Measurements from ENCODE around the gene HYKK. TPM values are rescaled to one million over a fixed set of nuclear protein-coding genes. Genes with fewer than 3 reads are reported as not detected.

Gene HYKK, protein sequence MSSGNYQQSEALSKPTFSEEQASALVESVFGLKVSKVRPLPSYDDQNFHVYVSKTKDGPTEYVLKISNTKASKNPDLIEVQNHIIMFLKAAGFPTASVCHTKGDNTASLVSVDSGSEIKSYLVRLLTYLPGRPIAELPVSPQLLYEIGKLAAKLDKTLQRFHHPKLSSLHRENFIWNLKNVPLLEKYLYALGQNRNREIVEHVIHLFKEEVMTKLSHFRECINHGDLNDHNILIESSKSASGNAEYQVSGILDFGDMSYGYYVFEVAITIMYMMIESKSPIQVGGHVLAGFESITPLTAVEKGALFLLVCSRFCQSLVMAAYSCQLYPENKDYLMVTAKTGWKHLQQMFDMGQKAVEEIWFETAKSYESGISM
- 8.8 TPM for total RNA-seq

DNA sequence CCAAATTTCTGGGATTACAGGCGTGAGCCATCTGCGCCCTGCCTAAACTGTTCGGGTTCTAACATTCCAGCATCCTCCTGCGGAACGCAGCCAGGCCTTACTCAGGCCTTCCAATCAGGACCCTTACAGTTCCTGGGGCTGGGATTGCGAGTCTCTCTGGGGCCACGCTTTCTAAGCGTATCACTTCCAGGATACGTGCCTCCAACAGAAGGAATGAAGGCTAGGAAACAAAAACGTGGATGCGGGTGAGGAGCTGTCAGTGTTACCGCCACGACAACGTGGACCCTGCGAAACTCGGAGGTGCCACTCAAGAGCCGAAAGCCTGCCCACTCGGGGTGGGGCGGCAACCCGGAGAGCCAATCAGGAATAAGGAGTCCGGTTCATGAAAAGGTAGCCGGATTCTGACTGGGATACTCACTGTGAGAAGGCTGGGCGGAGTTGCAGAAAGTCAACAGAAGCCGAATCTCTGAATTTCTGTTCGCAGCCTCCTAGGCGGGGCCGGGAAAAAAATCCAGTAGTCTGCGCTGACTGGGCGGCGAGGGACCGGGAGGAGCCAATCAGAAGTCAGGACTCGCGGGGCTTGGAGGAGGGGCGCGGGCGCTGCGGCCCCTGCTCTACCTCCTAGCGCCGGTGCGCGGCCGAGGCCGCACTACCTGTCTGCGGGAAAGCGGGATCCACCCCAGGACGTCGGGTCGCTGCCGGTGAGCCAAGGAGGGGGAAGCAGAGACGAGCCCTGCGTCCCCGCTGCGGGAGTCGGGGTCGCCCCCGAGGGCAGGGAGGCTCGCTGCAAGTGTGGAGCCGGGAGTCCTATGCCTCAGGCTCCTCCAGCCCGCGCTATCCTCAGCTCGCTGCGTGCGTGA, at the start of gene HYKK:
Gene HYKK, plus strand, starts transcription at position 607 of the 860 bp plus-strand sequence. CDS start 5,512 bp downstream, outside the sequence.

DNA sequence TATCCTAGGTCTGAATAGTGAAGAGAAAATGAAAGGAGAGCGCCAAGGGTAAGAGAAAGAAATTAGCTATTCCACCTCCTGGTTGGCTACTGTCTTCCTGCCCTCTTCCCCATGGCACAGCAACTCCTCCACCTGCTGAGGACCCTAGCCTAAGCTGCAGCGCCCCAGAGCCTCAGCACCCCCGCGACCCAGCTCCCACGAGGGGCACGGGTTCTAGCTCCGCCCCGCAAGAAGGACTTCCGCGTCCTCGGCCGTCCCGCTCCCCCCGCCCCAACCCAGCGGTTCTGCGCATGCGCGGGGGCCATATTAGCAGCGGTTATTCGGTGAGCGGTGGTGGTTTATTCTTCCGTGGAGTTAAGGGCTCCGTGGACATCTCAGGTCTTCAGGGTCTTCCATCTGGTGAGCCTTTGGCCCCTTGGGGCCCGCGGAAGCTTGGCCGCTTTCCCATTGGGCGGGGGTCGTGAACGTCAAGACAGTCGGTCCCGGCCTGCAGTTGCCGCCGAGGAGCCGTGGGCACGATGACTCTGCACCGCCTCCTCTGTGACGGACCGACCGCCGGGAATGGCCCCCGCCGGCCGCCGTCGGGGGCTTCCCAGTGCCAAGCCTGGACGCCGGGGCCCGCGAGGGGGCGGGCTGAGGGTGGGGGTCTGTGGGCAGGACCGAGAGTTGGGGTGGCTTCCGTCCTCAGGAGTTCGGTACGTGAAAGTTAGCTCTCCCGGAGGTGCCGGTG, 32.9 kb downstream of the HYKK start, which contains the start of gene PSMA4:
Gene PSMA4, plus strand, starts transcription at position 304 of the 730 bp plus-strand sequence. CDS start 1,484 bp downstream, outside the sequence.

DNA sequence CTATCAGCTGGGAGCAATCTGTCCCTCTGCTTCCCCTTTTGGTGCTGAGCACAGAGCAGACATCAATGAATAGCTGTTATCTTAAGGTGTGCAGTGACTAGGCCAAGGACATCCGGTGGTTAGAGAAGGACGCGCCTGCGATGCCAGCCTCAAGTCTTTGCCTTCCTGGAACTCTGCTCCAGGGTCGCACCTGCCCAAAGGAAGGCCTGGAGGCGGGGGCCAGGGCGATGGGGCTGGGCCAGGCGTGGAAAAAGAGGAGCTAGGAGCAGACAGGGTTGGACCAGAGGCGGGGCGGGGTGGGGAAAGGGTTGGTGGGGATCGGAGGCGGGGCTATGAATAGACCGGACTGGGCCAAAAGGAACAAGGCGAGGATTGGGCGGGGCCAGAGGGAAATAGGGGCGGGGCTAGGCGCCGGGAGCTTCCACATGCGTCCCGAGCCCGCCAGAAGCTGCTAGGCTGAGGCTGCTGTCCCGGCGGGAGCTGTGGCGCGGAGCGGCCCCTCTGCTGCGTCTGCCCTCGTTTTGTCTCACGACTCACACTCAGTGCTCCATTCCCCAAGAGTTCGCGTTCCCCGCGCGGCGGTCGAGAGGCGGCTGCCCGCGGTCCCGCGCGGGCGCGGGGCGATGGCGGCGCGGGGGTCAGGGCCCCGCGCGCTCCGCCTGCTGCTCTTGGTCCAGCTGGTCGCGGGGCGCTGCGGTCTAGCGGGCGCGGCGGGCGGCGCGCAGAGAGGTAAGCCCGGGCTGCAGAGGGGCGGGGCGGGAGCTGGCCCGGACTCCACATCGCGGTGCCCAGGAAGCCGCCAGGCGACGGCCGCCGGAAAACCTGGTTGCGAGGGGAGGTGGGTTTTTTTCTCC, 57.9 kb downstream of the HYKK start, which contains the start of gene CHRNA5:
Gene CHRNA5, plus strand, starts transcription at position 424 of the 854 bp plus-strand sequence. Its CDS starts 200 bp downstream, at position 624.

Other genes starting within 250 kb of the HYKK start
- gene DNAJA4, start 243.0 kb upstream of the HYKK start, total RNA-seq, result 32.1 TPM
- gene SKIC8, start 208.0 kb upstream of the HYKK start, total RNA-seq, result 57.4 TPM
- gene CRABP1, start 167.2 kb upstream of the HYKK start, total RNA-seq, result 13.6 TPM
- gene IREB2, start 69.4 kb upstream of the HYKK start, total RNA-seq, result 66.9 TPM
- 109 TPM for gene PSMA4, start 32.9 kb downstream of the HYKK start, total RNA-seq
- gene CHRNA5, start 57.9 kb downstream of the HYKK start, total RNA-seq, result 2.2 TPM
- gene CHRNA3, start 113.4 kb downstream of the HYKK start, total RNA-seq, result 0.41 TPM
- gene CHRNB4, start 133.6 kb downstream of the HYKK start, total RNA-seq, result 2.0 TPM